SK-N-SH (cell line): ENCODE data around the gene ADAMTS1. TPM values are rescaled to one million over a fixed set of nuclear protein-coding genes. Genes with fewer than 3 reads are reported as not detected.
"Not testable (repeated sequence)": the region's sequence is repeated elsewhere in the genome, so short reads cannot be mapped to it uniquely, and the experiment has no call there.

ENCODE experiments used
- CTCF ChIA-PET: fragments of 300-600, 350-600 bp; formaldehyde crosslinking; extraction: SDS; loops from one replicate; lab custom pipeline; 2021; lab: Yijun Ruan, JAX
- POLR2A ChIA-PET: fragments of 350-600 bp; sonication (Branson Sonifier 250); formaldehyde crosslinking; extraction: SDS; loops from one replicate; lab custom pipeline; 2020; ENCODE audit warnings: antibody characterized with exemption, inconsistent platforms; lab: Yijun Ruan, JAX
- DNase-seq: peaks from one replicate; pipeline ENCODE4 v3.0.0; 2012
- H2AFZ ChIP-seq: fragments of 200-600 bp; sonication (generic); 2 replicates; pipeline ENCODE4 v1.8.1; 2016; ENCODE audit warnings: antibody characterized with exemption, mild to moderate bottlenecking, low read depth
- H3F3A ChIP-seq: fragments of 200-600 bp; sonication (generic); replicated peaks from 2 replicates; pipeline ENCODE3; 2016; ENCODE audit warnings: antibody characterized with exemption, mild to moderate bottlenecking; ENCODE audit not compliant: insufficient read depth
- H3K27ac ChIP-seq, 2 experiments: fragments of 200-500 bp in 1 of 2; fragments of 200-600 bp in 1 of 2; sonication (Bioruptor generic) in 1 of 2; sonication (generic), shearing (Covaris generic) in 1 of 2; 2 replicates each; pipeline versions ENCODE4 v1.5.1 to v1.6.1; 2014 to 2016; ENCODE audit warnings: low read depth in 2 of 2, inconsistent platforms in 1 of 2, low read length in 1 of 2, mild to moderate bottlenecking in 1 of 2, mixed read lengths in 1 of 2
- H3K27me3 ChIP-seq: fragments of 200-600 bp; sonication (generic), shearing (Covaris generic); 2 replicates; pipeline ENCODE4 v1.6.1; 2016; ENCODE audit warnings: mixed run types; ENCODE audit not compliant: insufficient read depth
- H3K36me3 ChIP-seq, 2 experiments: fragments of 200-500 bp in 1 of 2; fragments of 200-600 bp in 1 of 2; sonication (Bioruptor generic) in 1 of 2; sonication (generic) in 1 of 2; replicated peaks in 1 of 2; 2 replicates each; pipeline versions ENCODE3 to v1.5.1; 2014 to 2016; ENCODE audit warnings: low read length in 1 of 2, mild to moderate bottlenecking in 1 of 2; ENCODE audit not compliant: insufficient read depth in 2 of 2, control insufficient read depth in 1 of 2
- H3K4me1 ChIP-seq, 2 experiments: fragments of 200-500 bp in 1 of 2; fragments of 200-600 bp in 1 of 2; sonication (Bioruptor generic) in 1 of 2; sonication (generic), shearing (Covaris generic) in 1 of 2; 2 replicates each; pipeline versions ENCODE4 v1.5.1 to v1.6.1; 2014 to 2016; ENCODE audit warnings: low read depth in 1 of 2, low read length in 1 of 2, mixed run types in 1 of 2; ENCODE audit not compliant: insufficient read depth in 2 of 2, control insufficient read depth in 1 of 2
- H3K4me2 ChIP-seq: fragments of 200-600 bp; sonication (generic), shearing (Covaris generic); 2 replicates; pipeline ENCODE4 v1.6.1; 2017; ENCODE audit warnings: mixed run types
- H3K4me3 ChIP-seq, 2 experiments: fragments of 200-500 bp in 1 of 2; fragments of 200-600 bp in 1 of 2; sonication (Bioruptor generic) in 1 of 2; sonication (generic), shearing (Covaris generic) in 1 of 2; 2 replicates each; pipeline versions ENCODE4 v1.5.1 to v1.8.1; 2014 to 2016; ENCODE audit warnings: low read depth in 2 of 2, inconsistent platforms in 1 of 2, low read length in 1 of 2, mild to moderate bottlenecking in 1 of 2, mixed read lengths in 1 of 2, moderate library complexity in 1 of 2
- H3K79me2 ChIP-seq: fragments of 200-600 bp; sonication (generic); 2 replicates; pipeline ENCODE4 v1.8.1; 2017; ENCODE audit warnings: mild to moderate bottlenecking; ENCODE audit not compliant: insufficient read depth
- H3K9ac ChIP-seq: fragments of 200-600 bp; sonication (generic); 2 replicates; pipeline ENCODE4 v1.6.1; 2017; ENCODE audit warnings: mixed run types
- H3K9me2 ChIP-seq: fragments of 200-600 bp; sonication (generic); 2 replicates; pipeline ENCODE4 v1.6.1; 2017; ENCODE audit warnings: mixed run types
- H3K9me3 ChIP-seq: fragments of 200-600 bp; sonication (generic); 2 replicates; pipeline ENCODE4 v1.6.1; 2017; ENCODE audit warnings: mixed run types, mild to moderate bottlenecking, moderate library complexity
- H4K20me1 ChIP-seq: fragments of 200-600 bp; sonication (generic); 2 replicates; pipeline ENCODE4 v1.6.1; 2017; ENCODE audit warnings: mild to moderate bottlenecking, mixed run types; ENCODE audit not compliant: insufficient read depth
- ELF1 ChIP-seq: IDR thresholded peaks from 2 replicates; pipeline ENCODE4 v1.4.0; 2012
- EP300 ChIP-seq, 2 experiments: IDR thresholded peaks; 2 replicates each; pipeline versions ENCODE4 v1.4.0 to v1.6.1; 2012; ENCODE audit warnings: borderline replicate concordance in 1 of 2, low read depth in 1 of 2, low read length in 1 of 2
- FOSL2 ChIP-seq: IDR thresholded peaks from 2 replicates; pipeline ENCODE4 v1.4.0; 2012; ENCODE audit warnings: low read depth, mild to moderate bottlenecking, moderate library complexity, borderline replicate concordance
- FOXM1 ChIP-seq: IDR thresholded peaks from 2 replicates; pipeline ENCODE4 v1.4.0; 2012; ENCODE audit warnings: low read depth, mild to moderate bottlenecking
- GABPA ChIP-seq: IDR thresholded peaks from 2 replicates; pipeline ENCODE4 v1.4.0; 2012; ENCODE audit warnings: low read depth, mild to moderate bottlenecking
- GATA2 ChIP-seq: sonication (generic); formaldehyde crosslinking; IDR thresholded peaks from 2 replicates; pipeline ENCODE4 v1.5.0; 2020; ENCODE audit warnings: mild to moderate bottlenecking, missing genetic modification reagents
- JUND ChIP-seq: IDR thresholded peaks from 2 replicates; pipeline ENCODE4 v1.4.0; 2012
- MAX ChIP-seq: IDR thresholded peaks from 2 replicates; pipeline ENCODE4 v1.4.0; 2012; ENCODE audit warnings: low read depth
- MEF2A ChIP-seq: IDR thresholded peaks from 2 replicates; pipeline ENCODE4 v1.4.0; 2012; ENCODE audit warnings: low read depth, borderline replicate concordance
- MXI1 ChIP-seq: IDR thresholded peaks from 2 replicates; pipeline ENCODE4 v1.6.1; 2012; ENCODE audit warnings: mild to moderate bottlenecking, low read depth, low read length, improper control_type of control experiment
- NFIC ChIP-seq: IDR thresholded peaks from 2 replicates; pipeline ENCODE4 v1.4.0; 2012; ENCODE audit warnings: borderline replicate concordance
- RAD21 ChIP-seq: IDR thresholded peaks from 2 replicates; pipeline ENCODE4 v1.6.1; 2012; ENCODE audit warnings: mild to moderate bottlenecking, low read length
- REST ChIP-seq: IDR thresholded peaks from 2 replicates; pipeline ENCODE4 v1.6.1; 2012; ENCODE audit warnings: mild to moderate bottlenecking, low read depth, low read length, moderate library complexity
- RFX5 ChIP-seq: IDR thresholded peaks from 2 replicates; pipeline ENCODE4 v1.6.1; 2012; ENCODE audit warnings: mild to moderate bottlenecking, improper control_type of control experiment, low read length
- RXRA ChIP-seq: IDR thresholded peaks from 2 replicates; pipeline ENCODE4 v1.4.0; 2012; ENCODE audit warnings: low read depth, mild to moderate bottlenecking, borderline replicate concordance
- SIN3A ChIP-seq: IDR thresholded peaks from 2 replicates; pipeline ENCODE4 v1.6.1; 2012; ENCODE audit warnings: low read depth, mild to moderate bottlenecking, low read length, moderate library complexity, borderline replicate concordance
- TAF1 ChIP-seq: IDR thresholded peaks from 2 replicates; pipeline ENCODE4 v1.6.1; 2012; ENCODE audit warnings: low read depth, mild to moderate bottlenecking, low read length, moderate library complexity, borderline replicate concordance
- TEAD4 ChIP-seq: IDR thresholded peaks from 2 replicates; pipeline ENCODE4 v1.4.0; 2012; ENCODE audit warnings: mild to moderate bottlenecking, borderline replicate concordance; ENCODE audit not compliant: insufficient read depth
- WGBS: methylation state at CpG from one replicate; pipeline ENCODE4 v1.1.6; 2017; ENCODE audit warnings: low lambda C conversion rate; 5-methylcytosine and 5-hydroxymethylcytosine counted together
- polyA plus RNA-seq, 3 experiments: library from polyadenylated mRNA; depleted of rRNA; stranded (reverse); fragments of >200 nt; gene quantifications; 2 replicates each; pipeline ENCODE4 v1.2.3, GENCODE V29; 2012
- TF ChIP-seq, protein P1 (sequence below): fragments of 150-350 bp; IDR thresholded peaks from 2 replicates; pipeline ENCODE4 v1.6.1; 2016; ENCODE audit warnings: mild to moderate bottlenecking, low read depth, low read length

ADAMTS1 gene
- polyA plus RNA-seq, 1 of the 3 experiments (the other 2 are of a cell fraction), result 137 TPM

DNA sequence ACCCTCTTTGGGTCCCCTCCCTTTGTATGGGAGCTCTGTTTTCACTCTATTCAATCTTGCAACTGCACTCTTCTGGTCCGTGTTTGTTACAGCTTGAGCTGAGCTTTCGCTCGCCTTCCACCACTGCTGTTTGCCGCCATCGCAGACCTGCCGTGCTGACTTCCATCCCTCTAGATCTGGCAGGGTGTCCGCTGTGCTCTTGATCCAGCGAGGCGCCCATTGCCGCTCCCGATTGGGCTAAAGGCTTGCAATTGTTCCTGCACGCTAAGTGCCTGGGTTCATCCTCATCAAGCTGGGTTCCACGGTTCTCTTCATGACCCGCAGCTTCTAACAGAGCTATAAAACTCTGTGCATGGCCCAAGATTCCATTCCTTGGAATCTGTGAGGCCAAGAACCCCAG, 9.5 kb upstream of the ADAMTS1 start:
- CTCF ChIA-PET, result interaction anchor here (0.6 to 1.7 kb wide), 4 partner anchors 27 to 1891 kb away, joined by 3 to 5 read pairs (median 4); no protein-coding TSS in a partner anchor
- H4K20me1 ChIP-seq, H3K9me2 ChIP-seq, H3F3A ChIP-seq, H3K36me3 ChIP-seq, H3K9ac ChIP-seq, H3K4me3 ChIP-seq, H3K9me3 ChIP-seq, H3K27me3 ChIP-seq, DNase-seq, POLR2A ChIA-PET, H3K79me2 ChIP-seq, H3K4me2 ChIP-seq, H3K27ac ChIP-seq, H2AFZ ChIP-seq: not testable (repeated sequence)
- WGBS, result 84% methylated on average over 13 of the region's 14 CpGs
- H3K4me1 ChIP-seq, result peaks cover 0 to 11% of the 10 kb centered on the region in 2 experiments; a peak in 2 of 4 replicates

- H2AFZ ChIP-seq, result no peak overlapping the region
- peaks cover 4% of the 10 kb centered on the region for H3F3A ChIP-seq
- H3K27me3 ChIP-seq, result no peaks in the 10 kb centered on the region
- H4K20me1 ChIP-seq, result no peaks in the 10 kb centered on the region
- no peaks in the 10 kb centered on the region for H3K9me2 ChIP-seq
- ChIA-PET POLR2A (no interaction called here), CTCF (interaction anchor here (1.0 to 4.5 kb wide), 4 partner anchors 10 to 1892 kb away, joined by 3 to 76 read pairs (median 6); no protein-coding TSS in a partner anchor)
- H3K4me1 ChIP-seq, result peaks cover 0 to 11% of the 10 kb centered on the region in 2 experiments; a peak in 2 of 4 replicates
- no peak overlapping the region for H3K4me3 ChIP-seq
- no peak for DNase-seq
- H3K4me2 ChIP-seq, result no peak overlapping the region
- no peaks in the 10 kb centered on the region for H3K9me3 ChIP-seq
- H3K27ac ChIP-seq, result no peak overlapping the region; a peak in 2 of 4 replicates
- 80% methylated on average over 3 of the region's 3 CpGs for WGBS
- no peak overlapping the region for H3K9ac ChIP-seq
- H3K79me2 ChIP-seq, result no peaks in the 10 kb centered on the region
- no peaks in the 10 kb centered on the region for H3K36me3 ChIP-seq
- TF ChIP-seq MEF2A (no peak), MAX (no peak), RXRA (no peak), SIN3A (no peak), GATA2 (CRISPR knock-in tag) (no peak), NFIC (no peak), FOXM1 (no peak), FOSL2 (no peak), RAD21 (no peak), REST (no peak), ELF1 (no peak), MXI1 (no peak), GABPA (no peak), RFX5 (no peak), EP300 (IDR thresholded peaks at IDR 0.05; ENCODE audit: borderline replicate concordance in 1 of 2, low read depth in 1 of 2, low read length in 1 of 2) (no peak), JUND (no peak), TAF1 (no peak), TEAD4 (no peak)
- TF ChIP-seq, protein P1, sequence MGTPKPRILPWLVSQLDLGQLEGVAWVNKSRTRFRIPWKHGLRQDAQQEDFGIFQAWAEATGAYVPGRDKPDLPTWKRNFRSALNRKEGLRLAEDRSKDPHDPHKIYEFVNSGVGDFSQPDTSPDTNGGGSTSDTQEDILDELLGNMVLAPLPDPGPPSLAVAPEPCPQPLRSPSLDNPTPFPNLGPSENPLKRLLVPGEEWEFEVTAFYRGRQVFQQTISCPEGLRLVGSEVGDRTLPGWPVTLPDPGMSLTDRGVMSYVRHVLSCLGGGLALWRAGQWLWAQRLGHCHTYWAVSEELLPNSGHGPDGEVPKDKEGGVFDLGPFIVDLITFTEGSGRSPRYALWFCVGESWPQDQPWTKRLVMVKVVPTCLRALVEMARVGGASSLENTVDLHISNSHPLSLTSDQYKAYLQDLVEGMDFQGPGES, result no peak
- TF ChIP-seq, all 33 proteins: peak for 0
Observed at GRCh38 chr21:26852423-26852822, 7.2 kb upstream of the ADAMTS1 start.
